Loucy (cell line): ENCODE measurements around the gene NSUN3.

ENCODE experiments used
- CTCF ChIP-seq: fragments of 200-600 bp; sonication (generic); conservative IDR thresholded peaks from 2 replicates; pipeline ENCODE4 v1.5.1; 2014; ENCODE audit warnings: mild to moderate bottlenecking, antibody characterized with exemption, low read length
- EZH2phosphoT487 ChIP-seq: fragments of 200-600 bp; IDR thresholded peaks from 2 replicates; pipeline ENCODE4 v1.6.1; 2018; ENCODE audit warnings: antibody characterized with exemption, mild to moderate bottlenecking, moderate library complexity, borderline replicate concordance

- TF ChIP-seq CTCF (no peak), EZH2phosphoT487 (no peak)
Measured at GRCh38 chr3:94099311-94099710, 36.5 kb downstream of the NSUN3 start.
